ENCODE results near the gene KCNIP2. TPM values are rescaled to one million over a fixed set of nuclear protein-coding genes. Genes with fewer than 3 reads are reported as not detected.
A peak's percentile ranks its signal among the peaks of the same experiment; 100 is the strongest.

The KCNIP2 gene
- polyA plus RNA-seq: not detected

DNA sequence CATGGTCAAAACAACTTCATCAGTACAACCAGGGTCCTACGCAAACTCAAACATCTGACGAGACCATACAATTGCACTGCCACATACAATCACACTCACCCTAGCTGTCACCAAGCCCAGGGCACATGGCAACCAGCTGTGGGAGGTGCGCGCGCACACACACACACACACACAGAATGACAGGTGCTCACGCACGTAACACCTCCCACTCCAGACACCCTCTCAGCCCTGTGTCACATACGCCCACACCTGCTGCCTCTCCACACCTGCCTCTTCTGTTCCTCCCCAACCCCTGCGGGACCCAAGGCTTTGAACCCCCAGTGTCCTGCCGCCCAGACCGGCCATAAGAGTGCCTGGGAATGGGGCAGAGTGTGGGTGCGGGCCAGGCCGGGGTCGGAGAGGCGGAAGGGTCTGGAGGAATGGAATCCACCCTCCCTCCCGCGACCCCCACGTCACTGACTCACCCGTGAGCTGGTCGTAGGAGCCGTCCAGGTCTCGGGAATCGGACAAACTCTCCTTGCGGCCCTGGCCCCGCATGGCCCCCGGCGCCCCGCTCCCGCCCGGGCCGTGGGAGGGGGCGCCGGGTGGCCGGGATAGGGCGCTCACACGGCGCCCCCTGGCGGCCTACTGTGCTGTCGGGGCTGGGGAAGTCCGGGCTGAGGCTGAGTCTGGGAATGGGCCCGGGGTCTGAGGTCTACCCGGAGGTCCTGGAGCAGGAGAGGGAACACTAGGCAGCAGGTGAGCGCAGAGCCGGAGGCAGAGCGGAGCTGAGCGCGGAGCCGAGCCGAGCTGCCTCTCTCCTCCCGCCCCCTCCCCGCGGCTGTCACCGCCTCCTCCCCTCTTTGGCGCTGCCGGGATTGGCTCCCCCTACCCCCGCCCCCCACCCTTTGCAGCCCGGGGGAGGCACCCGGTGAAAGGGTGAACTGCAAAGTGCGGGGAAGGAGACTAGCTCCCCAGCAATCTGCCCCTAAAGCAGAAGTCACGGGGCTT, at the start of gene KCNIP2:
TSS of gene KCNIP2 (minus strand) at position 769 of the 990 bp plus-strand sequence. CDS start at position 537, 232 bp downstream.
- Mint-ChIP-seq H3K27ac (peak within 1 kb of the TSS in 2 of 6 donors; percentile 46 to 50), H3K27me3 (ENCODE audit: low read depth in 3 of 3) (peaks cover 7 to 19% (median 19%) of the 10 kb centered on the region in 3 donors), H3K4me1 (peaks cover 42 to 56% of the 10 kb centered on the region in 2 donors), H3K4me3 (peak within 1 kb of the TSS; percentile 62 to 79 (median 77)), H3K9me3 (no peaks in the 10 kb centered on the region), H3K36me3 (peaks cover 12 to 31% (median 13%) of the 10 kb centered on the region in 3 donors)
- DNase-seq: peak; percentile 34 to 40 (median 39)

DNA sequence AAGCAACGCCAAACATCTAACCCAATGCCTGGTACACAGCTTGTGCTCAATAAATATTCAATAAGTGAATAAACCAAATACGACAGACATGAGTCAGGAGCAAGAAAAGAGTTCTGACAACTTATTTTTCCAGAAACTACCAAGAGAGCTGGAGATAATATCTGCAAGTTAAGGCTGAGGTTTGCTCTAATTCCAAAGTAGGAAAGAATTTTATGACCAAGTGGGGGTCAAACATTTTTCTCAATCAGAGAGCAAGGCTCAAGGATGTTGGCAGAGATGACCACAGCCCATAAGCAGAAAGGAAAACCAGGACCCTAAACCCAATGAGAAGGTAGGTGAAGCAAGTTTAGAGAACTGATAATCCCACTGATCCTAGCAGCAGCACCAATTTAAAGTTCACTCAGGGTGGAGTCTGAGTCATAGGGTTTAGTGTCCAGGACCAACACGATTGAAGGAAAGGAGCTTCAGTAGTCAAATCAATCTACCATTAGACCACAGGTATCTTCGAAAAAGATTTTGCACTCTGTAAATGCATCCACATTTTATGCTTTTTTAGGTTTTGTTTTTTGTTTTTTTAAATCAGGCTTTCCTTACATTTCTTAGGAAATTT, 49.3 kb upstream of the KCNIP2 start:
- peaks cover 0 to 7% (median 0%) of the 10 kb centered on the region in 3 donors for H3K36me3 Mint-ChIP-seq
- H3K4me1 Mint-ChIP-seq: peaks cover 10 to 30% of the 10 kb centered on the region in 2 donors
- no peak overlapping the region for H3K4me3 Mint-ChIP-seq
- peaks cover 0 to 3% (median 0%) of the 10 kb centered on the region in 3 donors for H3K27me3 Mint-ChIP-seq (ENCODE audit: low read depth in 3 of 3)
- no peak for DNase-seq
- H3K9me3 Mint-ChIP-seq: no peaks in the 10 kb centered on the region
- no peak overlapping the region for H3K27ac Mint-ChIP-seq

DNA sequence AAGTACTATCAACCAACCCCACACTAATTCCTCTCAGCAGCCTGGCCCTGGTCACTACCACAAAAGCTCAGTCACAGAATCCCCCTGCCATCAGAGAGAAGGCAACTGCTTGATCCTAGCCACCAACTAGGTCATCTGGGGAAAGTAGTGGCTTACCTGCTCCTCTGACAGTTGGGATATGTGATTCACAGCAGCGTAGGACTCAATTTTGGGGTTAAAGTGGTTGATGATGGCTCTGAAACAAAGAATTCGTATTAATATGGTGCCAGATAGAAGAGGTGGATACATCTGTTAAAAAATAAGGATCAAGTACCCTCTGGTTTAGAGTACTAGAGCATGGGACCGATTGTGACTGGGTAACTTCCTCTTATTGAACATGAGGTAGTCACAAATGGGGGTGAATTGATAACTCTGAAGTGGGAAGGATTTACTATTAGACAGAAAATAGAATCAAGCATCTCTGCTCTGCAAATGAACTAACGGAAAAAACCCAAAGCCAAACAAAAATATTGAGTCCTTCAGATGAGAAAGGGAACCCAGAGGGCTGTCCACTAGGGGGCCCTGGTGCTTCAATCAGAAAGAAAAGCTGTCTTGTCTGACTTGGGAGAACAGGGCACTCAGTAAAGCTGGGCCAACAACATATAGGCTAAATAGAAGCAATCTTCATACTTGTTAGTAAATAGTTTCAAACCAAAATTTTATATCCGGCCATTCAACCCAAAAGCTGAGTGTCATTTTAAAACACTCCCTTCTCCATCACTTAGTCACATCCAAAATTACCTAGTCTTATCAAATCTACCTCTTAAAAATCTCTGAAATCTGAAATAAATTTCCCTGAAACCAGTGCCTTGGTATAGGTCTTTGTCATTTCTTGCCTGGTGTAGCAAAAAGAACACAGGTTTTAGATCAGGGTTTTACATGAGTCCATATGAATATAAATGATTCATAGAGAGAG, 45.9 kb upstream of the KCNIP2 start:
- Mint-ChIP-seq H3K27ac (no peak overlapping the region), H3K9me3 (no peaks in the 10 kb centered on the region), H3K27me3 (ENCODE audit: low read depth in 3 of 3) (peaks cover 0 to 7% (median 0%) of the 10 kb centered on the region in 3 donors), H3K4me1 (peaks cover 0 to 6% of the 10 kb centered on the region in 2 donors), H3K36me3 (peaks cover 0 to 16% (median 6%) of the 10 kb centered on the region in 3 donors), H3K4me3 (no peak overlapping the region)
- peak; percentile 29 to 42 (median 37) for DNase-seq

DNA sequence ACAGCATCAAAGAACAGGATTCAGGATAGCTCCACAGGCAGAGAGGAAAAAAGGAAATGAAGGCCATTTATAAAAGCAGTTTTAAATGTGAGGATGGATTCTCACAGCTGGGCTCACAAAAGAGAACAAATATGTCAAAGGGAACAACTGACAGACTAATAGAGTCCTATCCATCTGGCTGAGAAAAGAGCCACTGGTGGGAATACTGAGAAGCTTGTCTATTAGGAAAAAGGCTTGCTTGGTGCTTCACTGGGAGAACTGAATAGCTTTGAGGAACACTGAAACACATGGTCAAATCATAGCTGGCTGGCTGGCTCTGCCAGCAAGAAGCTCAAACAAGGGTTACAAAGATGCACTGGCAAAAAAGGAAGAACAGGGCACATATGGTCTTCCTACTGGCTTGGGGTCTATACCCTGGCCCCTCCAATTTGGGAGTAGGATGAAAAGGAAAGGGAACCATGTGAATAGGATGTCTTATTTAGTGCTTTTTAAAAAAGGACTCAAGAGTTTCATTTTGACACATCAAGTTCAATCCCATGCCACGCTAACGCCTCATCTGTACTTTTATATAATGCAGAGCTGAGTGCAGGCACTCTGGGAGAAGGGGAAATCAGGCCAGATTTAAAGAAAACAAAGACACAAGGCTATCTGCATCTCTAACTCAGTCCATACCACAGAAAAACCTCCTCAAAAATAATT, 44.8 kb upstream of the KCNIP2 start:
- H3K9me3 Mint-ChIP-seq: no peaks in the 10 kb centered on the region
- no peak overlapping the region for H3K4me3 Mint-ChIP-seq
- H3K36me3 Mint-ChIP-seq: peaks cover 0 to 19% (median 8%) of the 10 kb centered on the region in 3 donors
- no peak for DNase-seq
- H3K27me3 Mint-ChIP-seq (ENCODE audit: low read depth in 3 of 3): peaks cover 0 to 7% (median 0%) of the 10 kb centered on the region in 3 donors
- H3K27ac Mint-ChIP-seq: peak overlapping the region in 2 of 6 donors; percentile 48 to 49
- peaks cover 0 to 6% of the 10 kb centered on the region in 2 donors for H3K4me1 Mint-ChIP-seq

DNA sequence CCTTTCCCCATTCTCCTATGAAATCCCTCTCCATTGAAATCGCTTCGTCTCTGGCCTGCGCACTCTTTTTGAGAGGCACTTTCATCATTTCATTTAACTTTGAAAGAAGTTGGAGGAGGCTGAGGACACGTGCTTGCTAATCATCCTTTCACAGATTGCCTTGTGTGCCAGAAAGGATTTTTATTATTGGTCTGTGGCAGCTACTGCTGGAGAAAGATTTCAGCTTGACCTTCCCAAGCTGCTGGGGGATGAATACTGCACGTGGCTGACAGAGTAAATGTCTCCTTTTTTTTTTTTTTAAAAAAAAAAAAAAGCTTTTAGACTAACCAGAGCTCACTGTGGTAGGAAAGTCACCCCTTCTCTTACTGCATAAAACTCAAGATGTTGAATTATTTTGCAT, 44.2 kb upstream of the KCNIP2 start:
- Mint-ChIP-seq H3K27ac (peak overlapping the region in 1 of 6 donors; percentile 49), H3K36me3 (peaks cover 0 to 19% (median 8%) of the 10 kb centered on the region in 3 donors), H3K4me3 (no peak overlapping the region), H3K4me1 (peaks cover 0 to 6% of the 10 kb centered on the region in 2 donors), H3K9me3 (no peaks in the 10 kb centered on the region), H3K27me3 (ENCODE audit: low read depth in 3 of 3) (peaks cover 0 to 7% (median 0%) of the 10 kb centered on the region in 3 donors)
- DNase-seq: no peak

DNA sequence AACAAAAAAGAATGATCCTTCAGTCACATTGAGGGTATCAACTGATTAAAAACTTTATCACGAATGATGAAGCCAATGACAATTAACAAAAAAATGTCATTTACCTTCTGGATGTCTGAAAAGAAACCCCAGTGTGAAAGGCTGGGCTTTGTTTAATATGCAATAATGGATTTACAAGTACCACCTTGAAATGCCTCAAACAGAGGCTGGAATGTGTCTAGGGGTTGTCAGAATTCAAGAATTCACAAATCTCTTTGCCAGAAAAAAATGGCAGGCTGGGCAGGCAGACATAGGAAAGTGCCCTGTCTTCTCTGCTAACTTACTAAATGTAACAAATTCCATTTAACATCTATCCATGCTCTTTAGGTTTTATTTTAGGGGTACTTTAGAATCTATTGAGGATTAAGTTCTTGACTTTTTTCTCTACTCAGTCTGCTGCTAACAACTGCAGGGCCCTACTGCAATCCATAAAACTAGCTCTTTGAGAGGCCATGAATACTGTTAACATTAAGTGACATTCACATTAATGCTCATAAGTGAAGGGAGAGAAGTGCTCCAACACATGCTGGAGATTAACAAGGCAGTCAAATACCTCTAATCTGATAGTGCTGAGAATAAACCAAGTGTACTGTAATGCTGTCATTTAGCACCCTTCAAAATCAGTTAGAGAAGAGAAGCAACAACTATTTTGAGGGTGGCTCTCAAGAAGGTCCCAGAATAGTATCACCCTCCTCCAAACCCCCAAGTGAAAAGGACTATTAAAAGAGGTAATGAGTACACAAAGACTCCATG, 43.1 kb upstream of the KCNIP2 start:
- DNase-seq: no peak
- Mint-ChIP-seq H3K4me3 (no peak overlapping the region), H3K4me1 (peaks cover 0 to 6% of the 10 kb centered on the region in 2 donors), H3K9me3 (no peaks in the 10 kb centered on the region), H3K27me3 (ENCODE audit: low read depth in 3 of 3) (peaks cover 0 to 7% (median 0%) of the 10 kb centered on the region in 3 donors), H3K27ac (no peak overlapping the region), H3K36me3 (peaks cover 0 to 19% (median 8%) of the 10 kb centered on the region in 3 donors)

DNA sequence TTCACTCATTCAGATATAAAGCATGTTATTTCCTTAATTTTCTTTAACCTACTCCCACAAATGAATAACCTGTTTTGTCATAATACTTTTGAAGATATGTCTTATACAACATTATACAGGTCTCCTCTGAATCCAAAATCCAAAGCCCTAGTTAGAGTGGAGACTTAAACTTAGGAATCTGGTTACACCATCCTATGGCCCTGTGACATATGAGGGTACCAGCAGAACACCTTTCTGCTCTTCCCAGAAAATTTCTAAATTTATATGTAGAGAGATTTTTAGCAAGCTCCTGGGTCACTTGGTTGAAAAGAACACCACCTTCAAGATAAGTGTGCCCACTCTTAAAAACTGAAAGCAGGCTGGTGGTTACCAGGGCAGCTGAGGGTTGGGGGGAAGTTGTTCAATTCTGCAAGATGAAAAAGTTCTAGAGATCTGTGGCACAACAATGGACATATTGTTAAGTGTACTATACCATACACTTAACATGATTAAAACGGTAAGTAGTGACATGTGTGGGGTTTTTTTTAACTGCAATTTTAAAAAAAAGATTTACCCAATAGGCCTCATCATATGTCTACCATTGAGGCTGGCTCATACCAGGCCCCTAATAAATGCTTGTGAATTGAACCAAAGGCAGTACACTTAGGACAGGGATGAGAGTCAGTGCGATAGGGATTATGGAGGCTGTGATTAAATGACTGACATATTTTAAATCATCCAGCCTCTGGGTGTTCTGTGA, 37.6 kb upstream of the KCNIP2 start:
- Mint-ChIP-seq H3K27me3 (ENCODE audit: low read depth in 3 of 3) (peaks cover 0 to 4% (median 0%) of the 10 kb centered on the region in 3 donors), H3K4me1 (peaks cover 0 to 4% of the 10 kb centered on the region in 2 donors), H3K36me3 (peaks cover 0 to 11% (median 8%) of the 10 kb centered on the region in 3 donors), H3K4me3 (no peak overlapping the region), H3K27ac (no peak overlapping the region), H3K9me3 (no peaks in the 10 kb centered on the region)
- no peak for DNase-seq

DNA sequence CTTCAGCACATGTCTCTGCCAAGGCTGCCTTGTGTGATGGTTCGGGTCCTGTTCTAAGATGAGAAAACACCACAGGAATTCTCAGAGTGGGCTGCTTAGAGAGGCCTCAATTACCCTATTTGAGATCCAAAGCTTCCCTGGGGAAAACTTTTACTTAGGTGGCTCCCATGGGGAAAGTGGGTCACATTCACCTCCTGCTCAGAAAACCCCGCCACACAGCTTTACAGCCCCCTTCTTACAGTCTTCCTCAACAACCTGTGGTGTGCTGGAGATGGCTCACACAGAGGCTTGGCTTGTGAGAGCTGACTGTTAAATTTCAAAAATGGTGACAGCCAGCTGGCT, 36.6 kb upstream of the KCNIP2 start:
- peaks cover 7 to 11% of the 10 kb centered on the region in 2 donors for H3K4me1 Mint-ChIP-seq
- no peaks in the 10 kb centered on the region for H3K9me3 Mint-ChIP-seq
- DNase-seq: no peak
- H3K36me3 Mint-ChIP-seq: peaks cover 0 to 11% (median 4%) of the 10 kb centered on the region in 3 donors
- H3K27ac Mint-ChIP-seq: peak overlapping the region in 1 of 6 donors; percentile 21
- H3K4me3 Mint-ChIP-seq: no peak overlapping the region
- H3K27me3 Mint-ChIP-seq (ENCODE audit: low read depth in 3 of 3): no peaks in the 10 kb centered on the region

DNA sequence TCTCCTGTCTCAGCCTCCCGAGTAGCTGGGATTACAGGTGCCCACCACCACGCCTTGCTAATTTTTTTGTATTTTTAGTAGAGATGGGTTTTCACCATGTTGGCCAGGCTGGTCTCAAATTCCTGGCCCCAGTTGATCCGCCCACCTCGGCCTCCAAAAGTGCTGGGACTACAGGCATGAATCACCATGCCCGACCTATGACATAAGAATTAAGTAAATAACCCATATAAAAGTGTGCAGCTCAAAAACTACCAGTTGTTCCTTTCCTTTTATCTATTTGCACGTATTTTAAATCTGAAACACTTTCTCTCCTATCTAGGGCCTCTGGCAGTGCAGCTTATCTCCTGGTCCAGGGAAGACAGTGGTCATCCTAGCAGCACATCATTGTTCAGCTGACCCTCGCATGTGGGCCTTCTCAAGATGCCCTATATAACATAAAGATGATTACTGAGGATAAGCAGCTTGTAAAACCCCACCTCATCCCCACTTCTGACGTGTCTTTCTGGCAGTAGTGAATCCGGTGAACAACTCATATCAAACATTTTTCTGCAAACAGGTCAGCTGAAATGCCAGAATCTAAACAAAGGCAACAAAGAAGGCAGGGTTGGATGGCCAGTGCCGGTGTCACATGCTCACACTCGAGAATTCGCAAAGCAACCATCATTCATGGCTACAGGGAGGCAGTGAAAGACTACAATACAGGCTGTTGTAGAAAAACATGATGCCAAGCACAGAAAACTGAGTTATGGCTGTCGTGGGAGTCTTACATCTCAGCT, 36.0 kb upstream of the KCNIP2 start:
- Mint-ChIP-seq H3K27me3 (ENCODE audit: low read depth in 3 of 3) (no peaks in the 10 kb centered on the region), H3K36me3 (peaks cover 0 to 8% (median 3%) of the 10 kb centered on the region in 3 donors), H3K27ac (peak overlapping the region in 2 of 6 donors; percentile 2 to 56), H3K4me1 (peaks cover 13 to 17% of the 10 kb centered on the region in 2 donors), H3K4me3 (no peak overlapping the region), H3K9me3 (no peaks in the 10 kb centered on the region)
- DNase-seq: no peak

DNA sequence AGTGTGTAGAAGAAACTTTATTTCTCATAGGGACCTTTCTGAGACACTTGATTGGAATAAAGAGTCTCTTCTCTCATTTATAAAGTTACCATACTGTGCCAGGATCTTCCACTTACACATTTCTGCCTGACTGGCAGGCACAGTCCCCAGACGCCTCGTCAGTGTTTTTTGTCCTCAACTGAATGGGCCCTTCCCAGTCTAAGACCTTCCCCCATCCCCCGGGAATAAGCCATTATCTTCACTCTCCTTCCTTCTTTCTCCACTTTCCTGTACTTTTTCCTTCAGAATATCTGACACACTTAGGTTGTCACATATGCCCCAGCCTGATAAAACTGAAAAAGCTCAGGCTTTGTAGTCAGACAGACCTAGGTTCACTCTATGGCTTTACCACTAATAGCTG, 35.3 kb upstream of the KCNIP2 start:
- Mint-ChIP-seq H3K9me3 (no peaks in the 10 kb centered on the region), H3K27me3 (ENCODE audit: low read depth in 3 of 3) (no peaks in the 10 kb centered on the region), H3K36me3 (peaks cover 0 to 4% (median 0%) of the 10 kb centered on the region in 3 donors), H3K4me3 (no peak overlapping the region), H3K27ac (peak overlapping the region in 1 of 6 donors; percentile 85), H3K4me1 (peaks cover 15 to 19% of the 10 kb centered on the region in 2 donors)
- no peak for DNase-seq

Data from immature natural killer cell (primary cell).